GM12878 (cell line): ENCODE results near the gene ZNF700. TPM values are rescaled to one million over a fixed set of nuclear protein-coding genes. Genes with fewer than 3 reads are reported as not detected.

Source experiments
- BCL11A ChIP-seq: IDR thresholded peaks from 2 replicates; pipeline ENCODE4 v1.6.1; 2011; ENCODE audit warnings: low read depth, low read length
- CUX1 ChIP-seq: IDR thresholded peaks from 2 replicates; pipeline ENCODE4 v1.6.1; 2012; ENCODE audit warnings: improper control_type of control experiment, low read depth, low read length; ENCODE audit not compliant: insufficient replicate concordance
- EGR1 ChIP-seq, 2 experiments: IDR thresholded peaks; 1 replicate in 1 of 2; 2 replicates in 1 of 2; pipeline ENCODE4 v1.6.1; 2011 to 2012; ENCODE audit warnings: low read depth in 2 of 2, low read length in 2 of 2, borderline replicate concordance in 1 of 2, mild to moderate bottlenecking in 1 of 2, moderate library complexity in 1 of 2
- EP300 ChIP-seq, 2 experiments: fragments of 150-350 bp in 1 of 2; IDR thresholded peaks; 2 replicates each; pipeline ENCODE4 v1.6.1; 2011 to 2012; ENCODE audit warnings: low read depth in 2 of 2, low read length in 2 of 2, borderline replicate concordance in 1 of 2, improper control_type of control experiment in 1 of 2, inconsistent platforms in 1 of 2; ENCODE audit not compliant: control insufficient read depth in 1 of 2
- GABPA ChIP-seq: IDR thresholded peaks from 2 replicates; pipeline ENCODE4 v1.6.1; 2014; ENCODE audit warnings: antibody characterized with exemption, low read depth, mild to moderate bottlenecking, inconsistent platforms
- HDAC2 ChIP-seq: fragments of 200-600 bp; sonication (generic); IDR thresholded peaks from 2 replicates; pipeline ENCODE4 v1.6.1; 2017
- HDAC6 ChIP-seq: fragments of 200-600 bp; sonication (generic); IDR thresholded peaks from one replicate; pipeline ENCODE4 v1.8.0; 2017; ENCODE audit warnings: antibody characterized with exemption; ENCODE audit not compliant: unreplicated experiment
- JUNB ChIP-seq: IDR thresholded peaks from 2 replicates; pipeline ENCODE4 v1.6.1; 2016; ENCODE audit warnings: antibody characterized with exemption, mild to moderate bottlenecking
- LARP7 ChIP-seq: fragments of 450-650 bp; IDR thresholded peaks from 2 replicates; pipeline ENCODE4 v1.6.1; 2017; ENCODE audit warnings: mild to moderate bottlenecking
- NFYA ChIP-seq: IDR thresholded peaks from 2 replicates; pipeline ENCODE4 v1.6.1; 2011; ENCODE audit warnings: low read depth, mild to moderate bottlenecking, low read length, improper control_type of control experiment, borderline replicate concordance
- NR2C2 ChIP-seq: IDR thresholded peaks from 2 replicates; pipeline ENCODE4 v1.6.1; 2011; ENCODE audit warnings: borderline replicate concordance, low read depth; ENCODE audit not compliant: control insufficient read depth, insufficient read length
- POLR2AphosphoS2 ChIP-seq: IDR thresholded peaks from 2 replicates; pipeline ENCODE4 v1.6.1; 2011; ENCODE audit warnings: low read depth, mild to moderate bottlenecking, low read length, improper control_type of control experiment, moderate library complexity
- RFX5 ChIP-seq: IDR thresholded peaks from 2 replicates; pipeline ENCODE4 v1.6.1; 2011; ENCODE audit warnings: low read depth, low read length, improper control_type of control experiment
- RUNX3 ChIP-seq: IDR thresholded peaks from 2 replicates; pipeline ENCODE4 v1.6.1; 2012; ENCODE audit warnings: low read length, inconsistent platforms
- SIN3A ChIP-seq: IDR thresholded peaks from 2 replicates; pipeline ENCODE4 v1.6.1; 2012; ENCODE audit warnings: low read depth, low read length, improper control_type of control experiment
- SMAD5 ChIP-seq: IDR thresholded peaks from 2 replicates; pipeline ENCODE4 v1.6.1; 2016; ENCODE audit warnings: antibody characterized with exemption, low read depth
- TAF1 ChIP-seq: IDR thresholded peaks from 2 replicates; pipeline ENCODE4 v1.6.1; 2011; ENCODE audit warnings: mild to moderate bottlenecking, low read depth, low read length, borderline replicate concordance
- ZBTB33 ChIP-seq: fragments of 450-650 bp; IDR thresholded peaks from 2 replicates; pipeline ENCODE4 v1.6.1; 2017; ENCODE audit warnings: mild to moderate bottlenecking
- ZNF207 ChIP-seq: fragments of 450-650 bp; IDR thresholded peaks from 2 replicates; pipeline ENCODE4 v1.6.1; 2014; ENCODE audit warnings: antibody characterized with exemption, mild to moderate bottlenecking, borderline replicate concordance
- ZNF217 ChIP-seq: fragments of 450-650 bp; IDR thresholded peaks from 2 replicates; pipeline ENCODE4 v1.6.1; 2017; ENCODE audit warnings: antibody characterized with exemption, mild to moderate bottlenecking
- ZSCAN29 ChIP-seq: fragments of 450-650 bp; IDR thresholded peaks from 2 replicates; pipeline ENCODE4 v1.6.1; 2017; ENCODE audit warnings: mild to moderate bottlenecking, moderate library complexity
- polyA plus RNA-seq, 11 experiments: library from polyadenylated mRNA; depleted of rRNA in 4 of 11; unstranded in 6 of 11; stranded (reverse) in 5 of 11; fragments of >200 nt; fragmentation: Nextera tagmentation in 4 of 11; fragmentation: Illumina TruSeq in 1 of 11; extraction: Ambion mirVana in 4 of 11; extraction: Trizol in 1 of 11; gene quantifications; 1 replicate in 1 of 11; 2 replicates in 10 of 11; pipeline versions ENCODE4 v1.2.1 to v1.2.3, GENCODE V29; 2011 to 2016; ENCODE audit warnings: inconsistent platforms in 2 of 11, missing spikeins in 2 of 11, low read depth in 1 of 11
- total RNA-seq, 4 experiments: library from RNA; depleted of rRNA in 3 of 4; stranded (reverse); fragments of >200 nt in 3 of 4; fragmentation: Illumina TruSeq in 1 of 4; extraction: Trizol in 1 of 4; gene quantifications; 2 replicates each; pipeline versions ENCODE4 v1.2.1 to v1.2.3, GENCODE V29; 2013 to 2021

ZNF700 gene
- total and polyA plus RNA-seq, 10 of the 15 experiments (the other 5 are each of a cell fraction or from before 2014, with no cell fraction given) = 6.7 to 16.0 (median 11.1) TPM

GRCh38 chr19:11987405-11988281 lies 62.7 kb downstream of the ZNF700 start (continued):
- TF ChIP-seq BCL11A (0 out of 2 replicates have a peak, but pooled peaks have one; percentile 11), ZSCAN29 (no peak), HDAC2 (no peak), CUX1 (no peak), ZBTB33 (no peak), NFYA (no peak), TAF1 (peak; percentile 90), EGR1 (IDR thresholded peaks at IDR 0.05; ENCODE audit: borderline replicate concordance in 1 of 2, low read depth in 2 of 2, low read length in 2 of 2) (peak in 1 of 2 experiments; percentile 59; a peak in 1 of 3 replicates), SMAD5 (peak; percentile 35; the same call in 1 of the 2 replicates), ZNF217 (no peak), ZNF207 (no peak), RUNX3 (no peak), POLR2AphosphoS2 (no peak), EP300 (IDR thresholded peaks at IDR 0.05; ENCODE audit: borderline replicate concordance in 1 of 2, control insufficient read depth in 1 of 2, low read depth in 2 of 2, low read length in 2 of 2) (0 out of 4 replicates have a peak, but pooled peaks of 1 of the 2 experiments have one; percentile 8), HDAC6 (peak; percentile 55), RFX5 (no peak), NR2C2 (no peak), SIN3A (no peak), JUNB (no peak), LARP7 (peak; percentile 71), GABPA (peak; percentile 65)
